ENCODE data around the gene ZNF654. TPM values are rescaled to one million over a fixed set of nuclear protein-coding genes. Genes with fewer than 3 reads are reported as not detected.

The ZNF654 gene
- total and polyA plus RNA-seq, 2 experiments from 2014 or later = 6.2 to 7.5 TPM

GRCh38 chr3:88046766-88047165 lies 12.3 kb upstream of the ZNF654 start:
- H3K36me3 Mint-ChIP-seq (ENCODE audit: low read depth) = no peaks in the 10 kb centered on the region
- H3K27ac Mint-ChIP-seq = no peak overlapping the region
- ATAC-seq (no peak), DNase-seq (ENCODE audit: low spot score) (no peak)
- H3K27me3 Mint-ChIP-seq (ENCODE audit: insufficient read depth, low read depth, poor library complexity) = no peaks in the 10 kb centered on the region
- Histone ChIP-seq H3K27me3 (ENCODE audit: insufficient read depth) (no peaks in the 10 kb centered on the region), H3K4me1 (ENCODE audit: insufficient read depth) (0 out of 2 replicates have a peak, but pooled peaks cover 1% of the 10 kb centered on the region), H4K20me1 (replicated peaks; ENCODE audit: insufficient read depth) (no peaks in the 10 kb centered on the region), H3K79me2 (replicated peaks; ENCODE audit: insufficient read depth) (no peaks in the 10 kb centered on the region), H3F3A (replicated peaks; ENCODE audit: low read depth) (no peaks in the 10 kb centered on the region), H3K27ac (ENCODE audit: low read depth) (no peak overlapping the region), H3K4me2 (no peak overlapping the region), H3K36me3 (ENCODE audit: insufficient read depth) (no peaks in the 10 kb centered on the region), H2AFZ (no peak overlapping the region), H3K4me3 (no peak overlapping the region), H3K9me2 (ENCODE audit: insufficient read depth) (peaks cover under 1% of the 10 kb centered on the region; the same call in 1 of the 2 replicates)
- no peaks in the 10 kb centered on the region for H3K4me1 Mint-ChIP-seq
- TF ChIP-seq ETS1 (IDR thresholded peaks at IDR 0.05) (no peak), ZNF462 (CRISPR knock-in tag; IDR thresholded peaks at IDR 0.05) (no peak), EZH2 (IDR thresholded peaks at IDR 0.05; ENCODE audit: low read depth, unreplicated experiment) (no peak), ZNF331 (CRISPR knock-in tag; IDR thresholded peaks at IDR 0.05; ENCODE audit: low read depth) (no peak), ZNF114 (CRISPR knock-in tag; IDR thresholded peaks at IDR 0.05) (no peak), NANOG (IDR thresholded peaks at IDR 0.05; ENCODE audit: borderline replicate concordance) (no peak), POLR2AphosphoS5 (IDR thresholded peaks at IDR 0.05; ENCODE audit: low read depth) (no peak), CREB1 (CRISPR knock-in tag; IDR thresholded peaks at IDR 0.05; ENCODE audit: low read depth) (no peak), REST (IDR thresholded peaks at IDR 0.05; ENCODE audit: unreplicated experiment) (no peak), CTCF (conservative IDR thresholded peaks at IDR 0.05; ENCODE audit: low read depth in 2 of 2) (no peak), EZH2phosphoT487 (IDR thresholded peaks at IDR 0.05; ENCODE audit: unreplicated experiment) (no peak), JUNB (IDR thresholded peaks at IDR 0.05; ENCODE audit: unreplicated experiment) (no peak), STAT1 (IDR thresholded peaks at IDR 0.05; ENCODE audit: unreplicated experiment) (no peak)
- H3K9me3 Mint-ChIP-seq = no peaks in the 10 kb centered on the region; the same call in 2 of the 3 replicates
- no peak overlapping the region for H3K4me3 Mint-ChIP-seq
